ENCODE data around the gene RAB20. TPM values are rescaled to one million over a fixed set of nuclear protein-coding genes. Genes with fewer than 3 reads are reported as not detected.

Gene RAB20
- polyA plus RNA-seq, 1 donor from 2014 or later: not detected

DNA sequence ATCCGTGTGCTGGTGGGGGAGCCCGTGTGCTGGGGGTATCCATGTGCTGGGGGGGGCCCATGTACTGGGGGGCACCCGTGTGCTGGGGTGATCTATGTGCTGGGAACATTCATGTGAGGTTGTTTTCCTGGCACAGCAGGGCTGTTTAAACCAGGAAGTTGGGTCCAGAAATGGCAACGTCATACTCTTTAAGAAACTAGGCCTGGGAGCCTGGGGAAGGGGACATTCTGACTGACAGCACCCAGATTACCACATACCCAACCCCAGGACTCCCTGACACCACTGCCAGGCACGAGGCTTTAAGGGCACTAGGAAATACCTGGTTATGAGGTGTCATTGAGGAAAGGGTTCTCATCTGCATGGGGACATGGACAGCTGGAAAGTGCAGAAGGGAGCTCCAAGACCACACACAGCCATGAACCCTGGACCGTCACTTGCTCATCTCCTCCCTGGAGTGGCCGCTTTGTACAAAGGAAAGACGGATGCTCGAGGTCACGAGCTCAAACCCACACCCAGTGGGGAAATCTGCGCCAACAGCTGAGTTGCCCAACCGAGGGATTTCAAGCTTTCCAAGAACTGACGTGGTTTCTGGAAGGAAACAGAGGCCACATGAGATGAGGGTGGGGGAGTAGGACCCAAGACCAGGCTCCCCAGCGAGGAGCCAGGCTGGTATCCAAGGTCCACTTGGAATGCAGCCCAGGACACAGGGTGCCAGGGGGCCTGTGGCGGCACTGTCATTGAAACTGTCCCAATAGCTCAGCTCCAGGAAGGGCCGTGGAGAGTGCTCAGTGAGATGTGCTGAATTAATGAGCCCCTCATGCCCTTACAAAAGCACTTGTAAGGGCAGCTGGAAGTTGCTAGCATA is 40.9 kb downstream of the RAB20 start:
- Histone ChIP-seq H2AFZ (ENCODE audit: low read depth, low read length) (no peak overlapping the region), H3K27me3 (ENCODE audit: insufficient read depth, low read depth, low read length) (no peaks in the 10 kb centered on the region), H3K27ac (ENCODE audit: low read length) (no peak overlapping the region), H3F3A (ENCODE audit: insufficient read depth, low read length, poor library complexity, severe bottlenecking) (no peaks in the 10 kb centered on the region), H3K36me3 (ENCODE audit: insufficient read depth, low read length) (no peaks in the 10 kb centered on the region), H3K9me2 (ENCODE audit: insufficient read depth, low read length) (no peaks in the 10 kb centered on the region), H3K79me2 (replicated peaks; ENCODE audit: insufficient read depth, low read length) (no peaks in the 10 kb centered on the region), H3K9ac (ENCODE audit: low read length) (no peak overlapping the region), H3K4me2 (ENCODE audit: low read length) (no peak overlapping the region), H3K9me3 (ENCODE audit: low read length) (no peaks in the 10 kb centered on the region), H4K20me1 (ENCODE audit: insufficient read depth) (no peaks in the 10 kb centered on the region), H3K4me3 (ENCODE audit: low read length) (no peak overlapping the region)
- no peak for TF ChIP-seq SMC3 (conservative IDR thresholded peaks at IDR 0.05; ENCODE audit: poor library complexity)
- TF ChIP-seq, protein P1, sequence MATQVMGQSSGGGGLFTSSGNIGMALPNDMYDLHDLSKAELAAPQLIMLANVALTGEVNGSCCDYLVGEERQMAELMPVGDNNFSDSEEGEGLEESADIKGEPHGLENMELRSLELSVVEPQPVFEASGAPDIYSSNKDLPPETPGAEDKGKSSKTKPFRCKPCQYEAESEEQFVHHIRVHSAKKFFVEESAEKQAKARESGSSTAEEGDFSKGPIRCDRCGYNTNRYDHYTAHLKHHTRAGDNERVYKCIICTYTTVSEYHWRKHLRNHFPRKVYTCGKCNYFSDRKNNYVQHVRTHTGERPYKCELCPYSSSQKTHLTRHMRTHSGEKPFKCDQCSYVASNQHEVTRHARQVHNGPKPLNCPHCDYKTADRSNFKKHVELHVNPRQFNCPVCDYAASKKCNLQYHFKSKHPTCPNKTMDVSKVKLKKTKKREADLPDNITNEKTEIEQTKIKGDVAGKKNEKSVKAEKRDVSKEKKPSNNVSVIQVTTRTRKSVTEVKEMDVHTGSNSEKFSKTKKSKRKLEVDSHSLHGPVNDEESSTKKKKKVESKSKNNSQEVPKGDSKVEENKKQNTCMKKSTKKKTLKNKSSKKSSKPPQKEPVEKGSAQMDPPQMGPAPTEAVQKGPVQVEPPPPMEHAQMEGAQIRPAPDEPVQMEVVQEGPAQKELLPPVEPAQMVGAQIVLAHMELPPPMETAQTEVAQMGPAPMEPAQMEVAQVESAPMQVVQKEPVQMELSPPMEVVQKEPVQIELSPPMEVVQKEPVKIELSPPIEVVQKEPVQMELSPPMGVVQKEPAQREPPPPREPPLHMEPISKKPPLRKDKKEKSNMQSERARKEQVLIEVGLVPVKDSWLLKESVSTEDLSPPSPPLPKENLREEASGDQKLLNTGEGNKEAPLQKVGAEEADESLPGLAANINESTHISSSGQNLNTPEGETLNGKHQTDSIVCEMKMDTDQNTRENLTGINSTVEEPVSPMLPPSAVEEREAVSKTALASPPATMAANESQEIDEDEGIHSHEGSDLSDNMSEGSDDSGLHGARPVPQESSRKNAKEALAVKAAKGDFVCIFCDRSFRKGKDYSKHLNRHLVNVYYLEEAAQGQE (IDR thresholded peaks at IDR 0.05; ENCODE audit: borderline replicate concordance): no peak
- no peak for TF ChIP-seq RAD21 (conservative IDR thresholded peaks at IDR 0.05)
- TF ChIP-seq EZH2 (IDR thresholded peaks at IDR 0.05; ENCODE audit: borderline replicate concordance, insufficient read depth, low read length, poor library complexity, severe bottlenecking): no peak
- TF ChIP-seq EP300 (conservative IDR thresholded peaks at IDR 0.05; ENCODE audit: poor library complexity, severe bottlenecking): no peak
- TF ChIP-seq, protein P2, sequence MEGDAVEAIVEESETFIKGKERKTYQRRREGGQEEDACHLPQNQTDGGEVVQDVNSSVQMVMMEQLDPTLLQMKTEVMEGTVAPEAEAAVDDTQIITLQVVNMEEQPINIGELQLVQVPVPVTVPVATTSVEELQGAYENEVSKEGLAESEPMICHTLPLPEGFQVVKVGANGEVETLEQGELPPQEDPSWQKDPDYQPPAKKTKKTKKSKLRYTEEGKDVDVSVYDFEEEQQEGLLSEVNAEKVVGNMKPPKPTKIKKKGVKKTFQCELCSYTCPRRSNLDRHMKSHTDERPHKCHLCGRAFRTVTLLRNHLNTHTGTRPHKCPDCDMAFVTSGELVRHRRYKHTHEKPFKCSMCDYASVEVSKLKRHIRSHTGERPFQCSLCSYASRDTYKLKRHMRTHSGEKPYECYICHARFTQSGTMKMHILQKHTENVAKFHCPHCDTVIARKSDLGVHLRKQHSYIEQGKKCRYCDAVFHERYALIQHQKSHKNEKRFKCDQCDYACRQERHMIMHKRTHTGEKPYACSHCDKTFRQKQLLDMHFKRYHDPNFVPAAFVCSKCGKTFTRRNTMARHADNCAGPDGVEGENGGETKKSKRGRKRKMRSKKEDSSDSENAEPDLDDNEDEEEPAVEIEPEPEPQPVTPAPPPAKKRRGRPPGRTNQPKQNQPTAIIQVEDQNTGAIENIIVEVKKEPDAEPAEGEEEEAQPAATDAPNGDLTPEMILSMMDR (IDR thresholded peaks at IDR 0.05; ENCODE audit: poor library complexity, severe bottlenecking): no peak
- TF ChIP-seq TAF1 (IDR thresholded peaks at IDR 0.05; ENCODE audit: low read depth): no peak
- TF ChIP-seq MXI1 (conservative IDR thresholded peaks at IDR 0.05; ENCODE audit: poor library complexity, severe bottlenecking): no peak
- no peak for TF ChIP-seq POLR2AphosphoS5 (IDR thresholded peaks at IDR 0.05)

DNA sequence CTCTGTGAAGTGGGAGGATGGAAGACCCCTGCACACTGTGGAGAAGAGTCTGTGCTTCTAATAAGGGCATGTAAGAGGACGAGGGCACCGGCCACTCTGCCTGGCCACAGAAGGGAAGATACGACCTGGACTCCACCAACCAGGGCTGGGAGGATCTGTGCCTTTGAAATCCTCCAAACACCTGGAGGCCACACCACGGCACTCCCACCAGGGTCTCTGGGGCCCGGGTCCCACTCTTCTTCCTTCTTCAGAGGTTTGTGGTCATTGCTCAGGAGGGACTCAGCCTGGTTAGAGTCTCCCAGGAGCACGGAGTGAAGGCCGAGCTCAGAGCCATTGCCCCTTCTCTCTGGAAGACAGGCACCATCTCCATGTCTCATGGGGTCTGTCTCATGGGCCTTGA is 42.0 kb downstream of the RAB20 start:
- TF ChIP-seq EP300 (conservative IDR thresholded peaks at IDR 0.05; ENCODE audit: poor library complexity, severe bottlenecking) (no peak), RAD21 (conservative IDR thresholded peaks at IDR 0.05) (no peak), MXI1 (conservative IDR thresholded peaks at IDR 0.05; ENCODE audit: poor library complexity, severe bottlenecking) (no peak)
- TF ChIP-seq, protein P1 (IDR thresholded peaks at IDR 0.05; ENCODE audit: borderline replicate concordance): no peak
- TF ChIP-seq, protein P2 (IDR thresholded peaks at IDR 0.05; ENCODE audit: poor library complexity, severe bottlenecking): no peak
- Histone ChIP-seq H3K36me3 (ENCODE audit: insufficient read depth, low read length) (no peaks in the 10 kb centered on the region), H3K27me3 (ENCODE audit: insufficient read depth, low read depth, low read length) (no peaks in the 10 kb centered on the region), H3K9me3 (ENCODE audit: low read length) (no peaks in the 10 kb centered on the region), H3K27ac (ENCODE audit: low read length) (no peak overlapping the region), H2AFZ (ENCODE audit: low read depth, low read length) (no peak overlapping the region), H3K79me2 (replicated peaks; ENCODE audit: insufficient read depth, low read length) (no peaks in the 10 kb centered on the region), H4K20me1 (ENCODE audit: insufficient read depth) (no peaks in the 10 kb centered on the region), H3K4me2 (ENCODE audit: low read length) (no peak overlapping the region), H3K9ac (ENCODE audit: low read length) (no peak overlapping the region), H3K4me3 (ENCODE audit: low read length) (no peak overlapping the region), H3K9me2 (ENCODE audit: insufficient read depth, low read length) (no peaks in the 10 kb centered on the region), H3F3A (ENCODE audit: insufficient read depth, low read length, poor library complexity, severe bottlenecking) (no peaks in the 10 kb centered on the region)
